Glutamatergic neuron (in vitro differentiated cells): Measurements from ENCODE around the gene GLUL. TPM values are rescaled to one million over a fixed set of nuclear protein-coding genes. Genes with fewer than 3 reads are reported as not detected.

ENCODE experiments used
- DNase-seq: peaks from one replicate; pipeline ENCODE4 v3.0.0; 2022
- H3K27ac Mint-ChIP-seq: one replicate; pipeline ENCODE4 v1.8.0; 2020; ENCODE audit warnings: mild to moderate bottlenecking, mixed read lengths, inconsistent platforms; ENCODE audit not compliant: unreplicated experiment
- H3K27me3 Mint-ChIP-seq: one replicate; pipeline ENCODE4 v1.8.0; 2020; ENCODE audit warnings: mild to moderate bottlenecking, moderate library complexity, mixed read lengths, inconsistent platforms; ENCODE audit not compliant: unreplicated experiment
- H3K36me3 Mint-ChIP-seq: one replicate; pipeline ENCODE4 v1.8.0; 2020; ENCODE audit warnings: mild to moderate bottlenecking, mixed read lengths, inconsistent platforms; ENCODE audit not compliant: unreplicated experiment
- H3K4me1 Mint-ChIP-seq: one replicate; pipeline ENCODE4 v1.8.0; 2020; ENCODE audit warnings: mild to moderate bottlenecking, low read depth, mixed read lengths, inconsistent platforms; ENCODE audit not compliant: unreplicated experiment
- H3K4me3 Mint-ChIP-seq: one replicate; pipeline ENCODE4 v1.8.0; 2020; ENCODE audit warnings: mild to moderate bottlenecking, mixed read lengths, inconsistent platforms; ENCODE audit not compliant: unreplicated experiment
- H3K9me3 Mint-ChIP-seq: one replicate; pipeline ENCODE4 v1.8.0; 2020; ENCODE audit warnings: mild to moderate bottlenecking, moderate library complexity, mixed read lengths, inconsistent platforms; ENCODE audit not compliant: unreplicated experiment
- long read RNA-seq: library from polyadenylated mRNA; unstranded; transcript quantifications from one replicate; pipeline ENCODE4 v2.0.0, GENCODE V29; 2020; ENCODE audit not compliant: unreplicated experiment
- total RNA-seq: library from RNA; stranded (reverse); fragmentation: NEBNext Ultra II Directional; extraction: Animal tissue kit (Norgen Biotek cat#: 25700); gene quantifications from one replicate; pipeline ENCODE4 v1.2.1, GENCODE V29; 2021; ENCODE audit not compliant: unreplicated experiment
- TF ChIP-seq, protein P1 (sequence below): fragments of 200-600 bp; sonication (generic); IDR thresholded peaks from one replicate; pipeline ENCODE4 v1.5.0; 2021; ENCODE audit not compliant: partially characterized antibody, unreplicated experiment

The GLUL gene
- total RNA-seq = 312 TPM
- long read RNA-seq, full-length matches to known transcripts = 38 of 48 reads
- long read RNA-seq, partial matches to known transcripts = 2 of 48 reads
- long read RNA-seq, other reads (novel, unspliced or antisense) = 8 of 48 reads

DNA sequence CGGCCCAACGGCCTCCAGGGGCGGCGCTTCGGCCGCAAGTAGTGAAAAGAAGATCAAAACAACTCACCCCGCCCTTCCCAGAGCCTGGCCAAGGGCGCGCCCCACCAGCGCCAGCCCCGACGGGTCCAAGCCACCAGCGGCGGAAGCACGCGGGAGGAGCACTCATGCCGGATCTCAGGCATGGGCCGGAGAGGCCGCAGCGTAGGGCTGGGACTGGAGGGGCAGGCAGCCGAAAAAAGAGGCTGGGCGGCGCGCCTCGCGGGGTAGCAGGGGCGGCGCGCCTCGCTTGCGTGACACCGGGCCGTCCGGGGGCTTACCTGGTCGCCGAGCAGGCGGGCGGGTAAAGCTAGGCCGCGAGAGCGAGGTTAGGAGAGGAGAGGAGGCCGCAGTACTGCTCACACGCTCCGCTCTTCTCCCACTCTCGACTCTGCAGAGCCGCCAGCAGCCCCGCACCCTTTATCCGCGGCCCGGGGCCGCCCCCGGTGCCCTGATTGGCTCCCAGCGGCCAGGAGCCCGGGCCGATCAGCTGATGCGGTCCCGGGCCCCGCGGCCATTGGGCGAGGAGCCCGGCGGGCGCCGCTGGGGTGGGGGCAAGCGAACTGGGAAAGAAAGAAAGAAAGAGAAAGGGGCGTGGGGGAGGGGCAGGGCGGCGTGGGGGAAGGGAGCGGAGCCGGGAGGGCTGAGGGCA, at the start of gene GLUL:
Gene GLUL, minus strand, starts transcription at position 429 of the 688 bp plus-strand sequence. CDS start 3,053 bp downstream, outside the sequence.
- TF ChIP-seq, protein P1, sequence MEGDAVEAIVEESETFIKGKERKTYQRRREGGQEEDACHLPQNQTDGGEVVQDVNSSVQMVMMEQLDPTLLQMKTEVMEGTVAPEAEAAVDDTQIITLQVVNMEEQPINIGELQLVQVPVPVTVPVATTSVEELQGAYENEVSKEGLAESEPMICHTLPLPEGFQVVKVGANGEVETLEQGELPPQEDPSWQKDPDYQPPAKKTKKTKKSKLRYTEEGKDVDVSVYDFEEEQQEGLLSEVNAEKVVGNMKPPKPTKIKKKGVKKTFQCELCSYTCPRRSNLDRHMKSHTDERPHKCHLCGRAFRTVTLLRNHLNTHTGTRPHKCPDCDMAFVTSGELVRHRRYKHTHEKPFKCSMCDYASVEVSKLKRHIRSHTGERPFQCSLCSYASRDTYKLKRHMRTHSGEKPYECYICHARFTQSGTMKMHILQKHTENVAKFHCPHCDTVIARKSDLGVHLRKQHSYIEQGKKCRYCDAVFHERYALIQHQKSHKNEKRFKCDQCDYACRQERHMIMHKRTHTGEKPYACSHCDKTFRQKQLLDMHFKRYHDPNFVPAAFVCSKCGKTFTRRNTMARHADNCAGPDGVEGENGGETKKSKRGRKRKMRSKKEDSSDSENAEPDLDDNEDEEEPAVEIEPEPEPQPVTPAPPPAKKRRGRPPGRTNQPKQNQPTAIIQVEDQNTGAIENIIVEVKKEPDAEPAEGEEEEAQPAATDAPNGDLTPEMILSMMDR = no peak
- H3K4me1 Mint-ChIP-seq = peaks cover 19% of the 10 kb centered on the region

DNA sequence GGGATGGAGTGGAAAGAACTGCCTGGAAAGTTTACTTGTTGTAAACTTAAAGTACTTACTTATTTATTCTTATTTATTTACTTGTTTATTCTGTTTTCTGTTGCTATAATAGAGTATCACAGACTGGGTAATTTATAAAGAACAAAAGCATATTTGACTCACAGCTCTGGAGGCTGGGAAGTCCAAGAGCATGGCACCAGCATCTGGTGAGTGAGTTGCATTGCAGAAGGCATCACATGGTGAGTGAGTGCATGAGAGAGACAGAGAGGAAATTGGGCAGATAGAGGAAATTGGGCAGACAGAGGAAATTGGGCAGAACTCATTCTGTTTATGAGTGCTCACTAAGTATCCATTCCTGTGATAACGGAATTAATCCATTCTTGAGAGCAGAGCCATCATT, 46.7 kb upstream of the GLUL start:
- peaks cover 2% of the 10 kb centered on the region for H3K27me3 Mint-ChIP-seq
- no peak for DNase-seq
- H3K4me3 Mint-ChIP-seq = no peak overlapping the region
- no peaks in the 10 kb centered on the region for H3K4me1 Mint-ChIP-seq
- no peaks in the 10 kb centered on the region for H3K9me3 Mint-ChIP-seq
- TF ChIP-seq, protein P1 = no peak
- peaks cover 11% of the 10 kb centered on the region for H3K36me3 Mint-ChIP-seq
- no peak overlapping the region for H3K27ac Mint-ChIP-seq

More for the DNA sequence above, at the start of gene GLUL:
- DNase-seq = peak; percentile 98
- peaks cover 15% of the 10 kb centered on the region for H3K27me3 Mint-ChIP-seq
- peak within 1 kb of the TSS; percentile 95 for H3K4me3 Mint-ChIP-seq
- H3K9me3 Mint-ChIP-seq = peaks cover 17% of the 10 kb centered on the region
- no peaks in the 10 kb centered on the region for H3K36me3 Mint-ChIP-seq
- peak within 1 kb of the TSS; percentile 98 for H3K27ac Mint-ChIP-seq

DNA sequence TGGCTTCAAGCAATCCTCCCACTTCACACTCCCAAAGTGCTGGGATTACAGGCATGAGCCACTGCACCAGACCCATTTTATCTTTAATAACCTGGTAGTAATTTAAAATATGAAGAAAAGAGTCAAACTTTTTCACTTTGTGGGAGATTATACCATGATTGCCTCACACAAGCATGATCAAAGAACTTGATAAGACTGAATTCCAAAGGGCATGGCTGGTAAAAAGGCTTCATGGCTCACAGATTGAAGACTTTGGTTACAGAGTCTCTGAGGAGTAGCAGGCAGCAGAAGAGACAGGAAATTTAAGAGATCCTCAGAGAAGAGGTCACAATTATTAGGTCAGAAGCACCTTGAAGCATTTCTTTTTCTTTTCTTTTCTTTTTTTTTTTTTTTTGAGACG, 42.0 kb upstream of the GLUL start:
- Mint-ChIP-seq H3K4me3 (no peak overlapping the region), H3K9me3 (peaks cover 2% of the 10 kb centered on the region), H3K4me1 (no peaks in the 10 kb centered on the region), H3K27ac (no peak overlapping the region), H3K27me3 (peaks cover 2% of the 10 kb centered on the region), H3K36me3 (peaks cover 13% of the 10 kb centered on the region)
- TF ChIP-seq, protein P1 = no peak
- no peak for DNase-seq

DNA sequence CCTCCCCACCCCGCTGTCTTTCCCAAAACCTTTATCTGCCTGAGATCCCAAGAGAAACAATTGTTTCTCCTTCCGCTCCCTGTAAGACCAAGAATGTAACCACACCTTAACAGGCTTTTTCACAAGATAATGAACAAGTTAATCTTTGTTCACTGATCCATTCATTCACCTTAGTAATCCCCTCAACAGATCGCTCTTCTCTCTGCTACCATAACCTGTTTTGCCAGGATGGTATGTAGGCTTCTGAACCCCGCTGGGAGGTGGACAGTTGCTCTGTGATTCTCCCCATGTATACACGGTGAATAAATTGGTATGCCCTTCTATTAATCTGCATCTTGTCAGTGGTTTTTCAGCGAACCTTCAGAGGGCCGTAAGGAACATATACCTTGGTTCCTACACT, 39.7 kb upstream of the GLUL start:
- Mint-ChIP-seq H3K9me3 (peaks cover 2% of the 10 kb centered on the region), H3K4me3 (no peak overlapping the region), H3K27ac (no peak overlapping the region), H3K27me3 (no peaks in the 10 kb centered on the region), H3K36me3 (peaks cover 4% of the 10 kb centered on the region), H3K4me1 (no peaks in the 10 kb centered on the region)
- no peak for DNase-seq
- TF ChIP-seq, protein P1 = no peak
